Endothelial cell of umbilical vein (primary cell): ENCODE measurements around the gene C1QTNF7. TPM values are rescaled to one million over a fixed set of nuclear protein-coding genes. Genes with fewer than 3 reads are reported as not detected.

Source experiments
- Bru-seq: library from RNA; stranded (reverse); fragments of 400-500 nt; gene quantifications from one replicate; lab custom pipeline; 2021; lab: Mats Ljungman, UMichigan
- BruChase-seq, 2 experiments: library from RNA; stranded (reverse); fragments of 400-500 nt; gene quantifications; one replicate each; lab custom pipeline; 2021; lab: Mats Ljungman, UMichigan
- BruUV-seq: library from RNA; stranded (reverse); fragments of 400-500 nt; replicated peaks from 2 replicates; lab custom pipeline; 2021; lab: Mats Ljungman, UMichigan
- CTCF ChIA-PET: fragments of 300-600, 350-600 bp; sonication (Branson Sonifier 250); formaldehyde crosslinking; loops from one replicate; lab custom pipeline; 2021; ENCODE audit warnings: antibody characterized with exemption, inconsistent platforms; lab: Charles Lee
- POLR2A ChIA-PET: fragments of 300-600, 350-600 bp; sonication (Branson Sonifier 250); formaldehyde crosslinking; loops from one replicate; lab custom pipeline; 2021; ENCODE audit warnings: antibody characterized with exemption, inconsistent platforms; lab: Charles Lee
- DNase-seq: peaks from one replicate; pipeline ENCODE4 v3.0.0-alpha.2; 2011; ENCODE audit warnings: low read depth, low spot score
- FAIRE-seq: peaks from 2 replicates; lab custom pipeline; 2011; peaks lifted over from hg19 to GRCh38; lab: Jason Lieb, UNC
- H2AFZ ChIP-seq: 2 replicates; pipeline ENCODE4 v1.6.0; 2012; ENCODE audit warnings: low read depth, low read length, control low read depth, inconsistent platforms
- H3K27ac ChIP-seq: 2 replicates; pipeline ENCODE4 v1.5.1; 2011; ENCODE audit warnings: low read depth, mild to moderate bottlenecking, control low read depth, low read length, moderate library complexity; ENCODE audit not compliant: insufficient read depth
- H3K27me3 ChIP-seq, 2 experiments: 2 replicates each; pipeline versions ENCODE4 v1.6.0 to v1.6.1; 2011; ENCODE audit warnings: low read length in 2 of 2, mixed read lengths in 1 of 2; ENCODE audit not compliant: control insufficient read depth in 2 of 2, insufficient read depth in 2 of 2
- H3K36me3 ChIP-seq, 2 experiments: 2 replicates in 1 of 2; 3 replicates in 1 of 2; pipeline ENCODE4 v1.5.1; 2011; ENCODE audit warnings: low read length in 2 of 2, mild to moderate bottlenecking in 1 of 2, moderate library complexity in 1 of 2; ENCODE audit not compliant: control insufficient read depth in 2 of 2, insufficient read depth in 2 of 2; ENCODE audit errors: extremely low read depth in 1 of 2
- H3K4me1 ChIP-seq: 3 replicates; pipeline ENCODE4 v1.5.1; 2011; ENCODE audit warnings: mild to moderate bottlenecking, low read length; ENCODE audit not compliant: control insufficient read depth, insufficient read depth; ENCODE audit errors: extremely low read depth
- H3K4me2 ChIP-seq: 2 replicates; pipeline ENCODE4 v1.6.1; 2011; ENCODE audit warnings: low read length, control low read depth, mixed read lengths; ENCODE audit not compliant: insufficient read depth
- H3K4me3 ChIP-seq, 3 experiments: fragments of 200-600 bp in 1 of 3; sonication (generic), shearing (Covaris generic) in 1 of 3; replicated peaks in 1 of 3; 2 replicates each; pipeline ENCODE4 v1.5.1; 2011 to 2016; ENCODE audit warnings: control low read depth in 3 of 3, low read length in 3 of 3, mild to moderate bottlenecking in 2 of 3, inconsistent platforms in 1 of 3, low read depth in 1 of 3, moderate library complexity in 1 of 3; ENCODE audit not compliant: insufficient read depth in 1 of 3
- H3K79me2 ChIP-seq: 2 replicates; pipeline ENCODE4 v1.6.0; 2012; ENCODE audit warnings: low read length, inconsistent platforms; ENCODE audit not compliant: control insufficient read depth, insufficient read depth
- H3K9ac ChIP-seq: replicated peaks from 2 replicates; pipeline ENCODE3; 2011; ENCODE audit warnings: low read length, control low read depth; ENCODE audit not compliant: insufficient read depth; ENCODE audit errors: extremely low read depth
- H3K9me1 ChIP-seq: replicated peaks from 3 replicates; pipeline ENCODE4 v1.6.0; 2011; ENCODE audit warnings: mild to moderate bottlenecking, low read length; ENCODE audit not compliant: control insufficient read depth, insufficient read depth; ENCODE audit errors: extremely low read depth
- H3K9me3 ChIP-seq: replicated peaks from 2 replicates; pipeline ENCODE4 v1.5.1; 2012; ENCODE audit warnings: low read length, inconsistent platforms; ENCODE audit not compliant: control insufficient read depth, insufficient read depth
- H4K20me1 ChIP-seq: replicated peaks from 2 replicates; pipeline ENCODE3; 2011; ENCODE audit warnings: mild to moderate bottlenecking, low read length; ENCODE audit not compliant: control insufficient read depth, insufficient read depth; ENCODE audit errors: extremely low read depth
- FOS ChIP-seq: IDR thresholded peaks from 2 replicates; pipeline ENCODE4 v1.6.1; 2011; ENCODE audit warnings: mild to moderate bottlenecking, low read length, moderate library complexity, borderline replicate concordance; ENCODE audit not compliant: insufficient read depth
- JUN ChIP-seq: IDR thresholded peaks from 2 replicates; pipeline ENCODE4 v1.6.1; 2011; ENCODE audit warnings: borderline replicate concordance, low read depth; ENCODE audit not compliant: insufficient read length, insufficient read depth
- MAX ChIP-seq: IDR thresholded peaks from 2 replicates; pipeline ENCODE4 v1.6.1; 2011; ENCODE audit not compliant: insufficient read depth, insufficient read length
- MYC ChIP-seq: IDR thresholded peaks from one replicate; pipeline ENCODE4 v1.6.1; 2011; ENCODE audit warnings: mild to moderate bottlenecking, low read depth, low read length
- POLR2A ChIP-seq: IDR thresholded peaks from 2 replicates; pipeline ENCODE4 v1.6.1; 2012; ENCODE audit warnings: low read depth, mild to moderate bottlenecking, control low read depth, low read length
- POLR2AphosphoS5 ChIP-seq: IDR thresholded peaks from 2 replicates; pipeline ENCODE4 v1.6.1; 2012; ENCODE audit warnings: low read depth, mild to moderate bottlenecking, control low read depth, low read length, moderate library complexity; ENCODE audit not compliant: insufficient read depth
- dilution Hi-C: fragments of 300-500 bp; cut with MboI; formaldehyde crosslinking; loops from one replicate; pipeline ENCODE4 v1.15.0; 2019; ENCODE audit warnings: low sequenced_read_pairs; ENCODE audit not compliant: extremely low pct_ligation_motif_present
- intact Hi-C: fragments of 100-400 bp; cut with micrococcal nuclease; formaldehyde crosslinking; loops from one replicate; pipeline ENCODE4 v1.10.0; 2022
- long read RNA-seq: library from polyadenylated mRNA; stranded (forward); transcript quantifications from one replicate; pipeline ENCODE4 v2.0.0, GENCODE V29; 2021
- polyA minus RNA-seq, 3 experiments: library from RNA; depleted of rRNA, polyadenylated mRNA; stranded (reverse); fragments of >200 nt; gene quantifications; 1 replicate in 1 of 3; 2 replicates in 2 of 3; pipeline ENCODE4 v1.2.3, GENCODE V29; 2011
- polyA plus RNA-seq, 4 experiments: library from polyadenylated mRNA; depleted of rRNA in 3 of 4; stranded (reverse) in 3 of 4; unstranded in 1 of 4; fragments of >200 nt; gene quantifications; 2 replicates each; pipeline versions ENCODE4 v1.2.1 to v1.2.3, GENCODE V29; 2011 to 2012; ENCODE audit warnings: missing spikeins in 1 of 4
- total RNA-seq: library from RNA; stranded (reverse); gene quantifications from 2 replicates; pipeline ENCODE4 v1.2.3, GENCODE V29; 2021
- TF ChIP-seq, protein P1 (sequence below), 2 donors: IDR thresholded peaks; 1 replicate in 1 of 2; 2 replicates in 1 of 2; pipeline ENCODE4 v1.5.1; 2011; ENCODE audit warnings: low read length in 2 of 2, mild to moderate bottlenecking in 2 of 2, moderate library complexity in 2 of 2, control low read depth in 1 of 2, inconsistent platforms in 1 of 2, low read depth in 1 of 2; ENCODE audit not compliant: insufficient read depth in 1 of 2; ENCODE audit errors: extremely low read depth in 1 of 2

C1QTNF7 gene, protein sequence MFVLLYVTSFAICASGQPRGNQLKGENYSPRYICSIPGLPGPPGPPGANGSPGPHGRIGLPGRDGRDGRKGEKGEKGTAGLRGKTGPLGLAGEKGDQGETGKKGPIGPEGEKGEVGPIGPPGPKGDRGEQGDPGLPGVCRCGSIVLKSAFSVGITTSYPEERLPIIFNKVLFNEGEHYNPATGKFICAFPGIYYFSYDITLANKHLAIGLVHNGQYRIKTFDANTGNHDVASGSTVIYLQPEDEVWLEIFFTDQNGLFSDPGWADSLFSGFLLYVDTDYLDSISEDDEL
- not detected in 2 replicates for total RNA-seq
- polyA plus RNA-seq: not detected in 2 replicates
- not detected in 2 replicates for polyA plus RNA-seq (2011; cell fraction: cytosol; rRNA removed)
- not detected in 2 replicates for polyA plus RNA-seq (2011; cell fraction: nucleus; rRNA removed)
- not detected in 2 replicates for polyA plus RNA-seq (2012)
- not detected in 2 replicates for polyA minus RNA-seq
- not detected for polyA minus RNA-seq (2011; cell fraction: cytosol; rRNA and poly(A)+ RNA removed)
- not detected in 2 replicates for polyA minus RNA-seq (2011; cell fraction: nucleus; rRNA and poly(A)+ RNA removed)
- Bru-seq, nascent RNA: not detected
- BruChase-seq, experiment 1, labeled RNA remaining after a 6-hour chase: not detected
- BruChase-seq, experiment 2, labeled RNA remaining after a 2-hour chase: not detected
- long read RNA-seq: 0 reads

- H3K79me2 ChIP-seq: no peaks in the 10 kb centered on the region
- intact Hi-C loops: no loop called here
These were observed at the start of gene C1QTNF7 for GRCh38 chr4:15427701-15428100. C1QTNF7 (plus strand) TSS chr4:15428033; CDS start chr4:15435744, 7,711 bp downstream.

More at GRCh38 chr4:15427701-15428100, at the start of gene C1QTNF7:
- no peak for DNase-seq
- TF ChIP-seq JUN: no peak
- no peak for TF ChIP-seq POLR2AphosphoS5
- TF ChIP-seq, protein P1, sequence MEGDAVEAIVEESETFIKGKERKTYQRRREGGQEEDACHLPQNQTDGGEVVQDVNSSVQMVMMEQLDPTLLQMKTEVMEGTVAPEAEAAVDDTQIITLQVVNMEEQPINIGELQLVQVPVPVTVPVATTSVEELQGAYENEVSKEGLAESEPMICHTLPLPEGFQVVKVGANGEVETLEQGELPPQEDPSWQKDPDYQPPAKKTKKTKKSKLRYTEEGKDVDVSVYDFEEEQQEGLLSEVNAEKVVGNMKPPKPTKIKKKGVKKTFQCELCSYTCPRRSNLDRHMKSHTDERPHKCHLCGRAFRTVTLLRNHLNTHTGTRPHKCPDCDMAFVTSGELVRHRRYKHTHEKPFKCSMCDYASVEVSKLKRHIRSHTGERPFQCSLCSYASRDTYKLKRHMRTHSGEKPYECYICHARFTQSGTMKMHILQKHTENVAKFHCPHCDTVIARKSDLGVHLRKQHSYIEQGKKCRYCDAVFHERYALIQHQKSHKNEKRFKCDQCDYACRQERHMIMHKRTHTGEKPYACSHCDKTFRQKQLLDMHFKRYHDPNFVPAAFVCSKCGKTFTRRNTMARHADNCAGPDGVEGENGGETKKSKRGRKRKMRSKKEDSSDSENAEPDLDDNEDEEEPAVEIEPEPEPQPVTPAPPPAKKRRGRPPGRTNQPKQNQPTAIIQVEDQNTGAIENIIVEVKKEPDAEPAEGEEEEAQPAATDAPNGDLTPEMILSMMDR (IDR thresholded peaks at IDR 0.05; ENCODE audit: extremely low read depth in 1 of 2, insufficient read depth in 1 of 2, low read depth in 1 of 2, low read length in 2 of 2): no peak
- TF ChIP-seq POLR2A: no peak
- TF ChIP-seq FOS: no peak
- no peak for TF ChIP-seq MYC
- no peak for TF ChIP-seq MAX
- FAIRE-seq: no peak
- CTCF ChIA-PET: no interaction called here
- H3K4me2 ChIP-seq: no peak within 1 kb of the TSS
- H2AFZ ChIP-seq: no peak within 1 kb of the TSS
- H3K9me1 ChIP-seq: no peaks in the 10 kb centered on the region
- no peaks in the 10 kb centered on the region for H3K9me3 ChIP-seq
- no peak within 1 kb of the TSS for H3K4me3 ChIP-seq
- no peaks in the 10 kb centered on the region for H3K27me3 ChIP-seq
- H3K4me1 ChIP-seq: no peaks in the 10 kb centered on the region
- H3K36me3 ChIP-seq: no peaks in the 10 kb centered on the region
- dilution Hi-C loops: no loop called here
- no peaks in the 10 kb centered on the region for H4K20me1 ChIP-seq
- H3K27ac ChIP-seq: no peak within 1 kb of the TSS
- no peak within 1 kb of the TSS for H3K9ac ChIP-seq
- POLR2A ChIA-PET: no interaction called here
- no TSS peak for BruUV-seq
